Posterior vena cava (tissue), 2 donors: ENCODE results near the gene CELSR1. TPM values are rescaled to one million over a fixed set of nuclear protein-coding genes. Genes with fewer than 3 reads are reported as not detected.
"Not testable (repeated sequence)": the region's sequence is repeated elsewhere in the genome, so short reads cannot be mapped to it uniquely, and the experiment has no call there.

ENCODE experiments used
- DNase-seq: peaks from one replicate; pipeline ENCODE4 v3.0.0-alpha.2; 2020; ENCODE audit warnings: low spot score
- intact Hi-C, 2 donors: fragments of 100-400 bp; cut with DNase I; formaldehyde crosslinking; loops; one replicate each; pipeline versions ENCODE4 v1.14.1 to v1.14.2; 2022 to 2023
- total RNA-seq, 2 donors: library from RNA; stranded (reverse); fragmentation: NEBNext Ultra II Directional; extraction: Animal tissue kit (Norgen Biotek cat#: 25700); gene quantifications; one replicate each; pipeline ENCODE4 v1.2.1, GENCODE V29; 2021
- donor health status: DM: yes; HTN: yes; CAD: no.
- donor health status: DM: yes; HTN: yes; CAD: no.

Gene CELSR1
- total RNA-seq, 2 donors from 2014 or later = 2.6 to 2.8 TPM

DNA sequence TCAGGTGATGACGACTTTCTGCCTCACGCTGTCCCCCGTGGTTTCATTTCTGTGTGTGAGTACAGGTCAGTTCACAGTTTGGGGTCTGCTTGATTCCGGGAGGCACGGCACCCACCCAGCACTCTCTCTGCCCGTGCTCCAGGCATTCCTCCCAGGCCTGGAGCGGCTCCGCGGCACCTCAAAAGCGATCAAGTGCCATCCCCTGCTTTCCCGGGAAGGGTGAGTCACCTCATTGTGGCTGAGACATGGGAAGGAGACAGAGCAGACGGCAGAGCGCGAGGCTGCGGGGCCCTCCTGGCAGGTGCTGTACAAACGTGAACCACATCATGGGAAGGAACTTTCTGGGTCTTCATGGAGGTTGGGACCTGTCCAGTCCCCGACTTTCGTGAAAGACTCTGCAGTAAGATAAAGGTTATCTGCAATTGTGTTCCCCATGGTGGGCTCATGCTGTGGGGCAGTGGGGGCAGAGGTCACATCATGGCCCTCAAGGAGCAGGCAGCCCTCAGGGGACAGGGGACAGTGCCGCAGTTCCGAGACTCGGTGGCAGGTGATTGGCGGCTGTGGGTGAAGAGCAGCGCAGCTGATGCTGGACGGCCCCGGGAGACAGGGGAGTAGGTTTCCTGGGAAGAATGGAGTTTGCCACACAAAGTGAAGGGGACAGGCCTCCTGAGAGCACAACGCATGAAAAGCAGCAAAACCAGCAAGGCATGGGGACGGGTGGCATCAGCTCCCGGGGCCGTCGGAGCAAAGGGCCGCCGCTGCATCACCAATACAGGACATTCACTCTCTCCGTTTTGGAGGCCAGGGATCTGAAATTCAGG lies 65.3 kb downstream of the CELSR1 start:
- intact Hi-C loops = no loop called here
- DNase-seq = no peak

DNA sequence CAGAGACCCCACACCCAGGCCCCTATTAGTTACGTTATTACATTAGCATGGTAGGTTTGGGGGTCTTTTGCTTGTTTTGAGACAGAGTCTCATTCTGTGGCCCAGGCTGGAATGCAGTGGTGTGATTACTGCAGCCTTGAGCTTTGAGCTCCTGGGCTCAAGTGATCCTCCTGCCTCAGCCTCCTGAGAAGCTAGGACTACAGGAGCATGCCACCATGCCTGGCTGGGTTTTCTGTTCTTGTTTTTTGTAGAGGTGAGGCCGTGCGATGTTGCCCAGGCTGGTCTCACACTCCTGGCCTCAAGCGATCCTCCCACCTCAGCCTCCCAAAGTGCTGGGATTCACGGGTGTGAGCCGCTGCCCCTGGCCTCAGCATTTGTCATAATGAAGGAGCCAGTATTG lies 66.1 kb downstream of the CELSR1 start:
- intact Hi-C loops = not testable (repeated sequence)

DNA sequence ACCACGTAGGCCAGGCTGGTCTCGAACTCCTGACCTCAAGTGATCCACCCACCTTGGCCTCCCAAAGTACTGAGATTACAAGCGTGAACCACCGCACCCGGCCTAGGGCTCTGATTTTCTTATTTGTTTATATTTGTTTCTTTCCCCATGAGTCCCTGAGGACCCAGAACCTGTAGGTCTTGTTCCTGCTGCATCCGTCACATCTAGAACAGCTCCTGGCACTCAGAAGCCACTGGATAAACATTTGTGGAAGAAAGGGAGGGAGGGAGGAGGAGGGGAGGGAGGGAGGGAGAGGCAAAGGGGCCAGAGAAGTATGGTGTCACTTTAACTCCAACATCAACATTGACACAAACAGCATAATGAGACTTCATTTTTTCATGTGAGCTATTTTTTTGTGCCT lies 67.7 kb downstream of the CELSR1 start:
- intact Hi-C loops = no loop called here
- no peak for DNase-seq

More for the DNA sequence above, 66.1 kb downstream of the CELSR1 start:
- not testable (repeated sequence) for DNase-seq

DNA sequence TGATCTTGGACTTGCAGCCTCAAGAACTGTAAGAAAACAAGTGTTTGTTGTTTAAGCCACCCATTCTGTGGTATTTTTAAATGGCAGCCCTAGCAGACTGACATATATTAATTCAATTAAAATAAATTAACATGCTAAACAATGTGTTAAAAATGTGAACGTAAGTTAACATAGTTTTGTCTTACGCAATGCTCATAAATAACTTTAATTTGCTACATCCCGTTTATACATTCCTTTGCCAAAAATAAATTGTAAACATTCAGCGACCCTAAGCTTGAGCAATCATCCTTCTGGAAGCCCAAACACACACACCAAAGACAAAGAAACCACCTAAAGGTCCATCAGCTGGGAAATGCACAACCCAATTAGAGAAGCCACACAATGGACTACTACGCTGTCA lies 70.4 kb downstream of the CELSR1 start:
- intact Hi-C loops = no loop called here
- no peak for DNase-seq

DNA sequence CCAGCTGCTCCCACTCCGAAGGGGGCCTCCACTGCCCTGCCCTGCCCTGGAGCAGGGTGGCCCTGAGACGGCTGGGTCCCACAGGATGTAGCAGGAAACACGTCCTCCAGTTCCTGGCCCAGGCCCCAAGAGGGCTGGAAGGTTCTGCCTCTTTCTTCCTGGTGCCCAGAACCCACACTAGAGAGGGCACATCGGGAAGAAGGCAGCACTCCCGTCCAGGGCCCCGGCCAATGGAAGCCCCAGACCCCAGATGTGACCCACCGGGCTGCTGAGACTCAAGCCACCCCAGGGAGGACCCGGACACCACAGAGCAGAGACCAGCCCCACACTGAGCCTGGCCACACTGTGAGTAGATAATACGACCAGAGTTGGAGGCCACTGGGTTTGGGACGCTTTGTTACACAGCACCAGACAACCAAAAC lies 71.2 kb downstream of the CELSR1 start:
- DNase-seq = no peak
- intact Hi-C loops = no loop called here

DNA sequence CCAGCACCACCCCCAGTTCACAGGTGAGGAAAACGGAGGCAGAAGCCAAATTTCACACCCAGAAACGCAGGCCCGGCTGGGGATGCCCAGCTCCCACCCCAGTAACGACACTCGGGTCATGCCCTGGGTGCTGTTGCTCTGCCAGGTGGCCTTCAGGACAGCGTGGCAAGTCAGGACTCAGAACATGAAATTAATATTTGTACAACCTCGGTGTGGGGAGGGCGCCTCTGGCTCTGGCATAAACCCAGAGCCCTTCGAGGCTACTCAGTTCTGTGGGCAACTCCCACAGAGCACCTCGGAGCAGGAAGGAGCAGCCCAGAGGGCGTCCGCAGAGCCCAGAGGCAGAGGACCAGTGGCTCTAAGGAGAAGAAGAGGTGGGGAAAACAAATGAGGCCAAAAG lies 71.6 kb downstream of the CELSR1 start:
- DNase-seq = no peak
- intact Hi-C loops = no loop called here

DNA sequence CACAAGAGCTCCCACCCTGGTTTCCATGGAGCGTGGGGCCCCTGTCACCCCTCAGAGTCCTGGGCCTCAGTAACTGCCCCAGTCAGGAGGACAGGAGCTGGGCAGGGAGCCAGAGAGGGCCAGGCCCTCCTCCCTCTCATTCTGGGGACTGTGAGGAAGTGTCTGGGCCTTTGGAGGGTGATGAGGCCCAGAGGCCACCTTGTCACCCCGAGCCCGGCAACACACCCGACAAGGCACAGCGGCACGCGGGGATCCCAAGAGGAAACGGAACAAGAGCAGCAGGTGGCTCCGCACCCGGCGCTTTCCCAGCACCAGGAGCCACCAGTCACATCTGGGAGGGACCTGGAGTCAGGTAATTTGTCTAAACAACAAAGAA lies 72.1 kb downstream of the CELSR1 start:
- intact Hi-C loops = no loop called here
- DNase-seq = no peak

DNA sequence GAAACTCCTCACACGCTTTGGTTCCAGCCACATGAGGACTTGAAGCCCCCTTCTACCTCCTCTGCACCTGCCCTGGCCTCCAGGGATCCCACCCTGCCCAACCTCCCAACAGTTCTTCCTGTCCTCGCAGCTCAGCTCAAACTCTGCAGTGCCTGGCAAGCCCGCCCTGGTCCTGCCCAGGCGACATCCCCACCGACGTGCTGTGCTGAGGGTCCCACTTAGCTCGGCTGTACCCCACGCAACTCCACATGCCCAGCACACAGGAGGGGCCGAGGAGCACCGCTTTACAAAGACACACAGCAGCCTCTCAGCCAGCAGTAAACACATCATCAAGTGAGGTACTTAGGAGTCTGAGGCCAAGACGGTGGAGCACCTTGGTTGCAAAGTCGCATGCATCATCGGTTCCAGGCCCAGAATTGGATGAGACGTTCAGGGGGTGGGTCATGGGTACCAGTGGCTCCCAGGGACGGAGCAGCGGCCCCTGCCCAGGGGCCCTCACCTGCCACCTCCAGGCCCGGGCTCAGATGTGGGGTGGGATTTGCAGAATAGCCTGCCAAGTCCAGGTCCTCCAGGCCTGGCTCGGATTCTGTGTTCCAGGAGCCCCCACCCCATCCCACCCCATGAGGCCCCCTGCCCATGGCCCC lies 72.6 kb downstream of the CELSR1 start:
- no peak for DNase-seq
- intact Hi-C loops = no loop called here

DNA sequence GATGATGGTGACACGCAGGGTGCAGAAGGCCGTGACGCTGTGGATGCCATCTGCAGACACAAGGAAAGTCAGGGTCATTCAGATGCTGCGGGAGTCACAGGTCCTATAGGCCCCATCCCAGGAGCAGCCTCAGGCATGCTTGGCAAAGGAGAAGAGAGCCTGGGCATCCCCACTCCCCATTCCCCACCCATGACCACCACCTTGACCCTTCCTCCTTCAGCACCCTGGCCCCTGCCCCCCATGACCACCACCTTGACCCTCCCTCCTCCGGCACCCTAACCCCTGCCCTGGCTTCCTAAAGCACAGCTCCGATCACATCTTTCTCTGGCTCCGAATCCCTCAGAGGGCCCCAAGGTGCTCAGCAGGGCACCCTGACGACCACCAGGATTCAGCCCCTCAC lies 73.1 kb downstream of the CELSR1 start:
- DNase-seq = no peak
- intact Hi-C loops = no loop called here

DNA sequence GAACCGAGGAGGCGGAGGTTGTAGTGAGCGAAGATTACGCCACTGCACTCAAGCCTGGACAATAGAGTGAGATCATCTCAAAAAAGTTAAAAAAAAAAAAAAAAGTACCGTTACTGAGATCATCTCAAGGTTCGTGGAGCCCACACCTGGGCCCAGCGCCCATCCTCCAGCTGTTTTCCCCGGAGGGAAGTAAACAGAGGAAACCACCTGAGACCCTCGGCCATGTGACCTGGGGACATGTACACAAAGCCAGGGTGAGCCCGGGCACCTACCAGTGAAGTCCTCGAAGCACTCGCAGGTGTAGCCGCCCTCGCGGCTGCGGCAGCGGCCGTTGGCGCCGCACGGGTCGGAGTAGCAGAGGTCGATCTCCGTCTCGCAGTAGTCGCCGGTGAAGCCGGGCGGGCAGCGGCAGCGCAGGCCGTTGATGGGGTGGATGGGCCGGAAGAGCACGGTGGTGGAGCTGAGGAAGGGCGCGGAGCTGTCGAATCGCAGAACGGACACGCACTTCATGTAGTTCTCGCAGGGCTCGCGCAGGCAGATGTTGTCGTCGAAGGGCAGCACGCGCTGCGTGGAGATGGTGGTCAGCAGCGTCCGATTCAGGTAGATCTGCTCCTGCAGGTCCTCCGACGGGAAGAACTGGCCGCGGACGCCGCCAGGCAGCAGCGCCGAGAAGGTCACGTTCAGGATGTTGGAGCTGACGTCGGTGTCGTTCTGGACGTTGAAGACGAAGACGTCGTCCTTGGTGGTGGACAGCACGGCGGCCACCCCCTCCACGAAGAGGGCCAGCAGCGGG lies 73.8 kb downstream of the CELSR1 start:
- no peak for DNase-seq
- intact Hi-C loops = no loop called here

DNA sequence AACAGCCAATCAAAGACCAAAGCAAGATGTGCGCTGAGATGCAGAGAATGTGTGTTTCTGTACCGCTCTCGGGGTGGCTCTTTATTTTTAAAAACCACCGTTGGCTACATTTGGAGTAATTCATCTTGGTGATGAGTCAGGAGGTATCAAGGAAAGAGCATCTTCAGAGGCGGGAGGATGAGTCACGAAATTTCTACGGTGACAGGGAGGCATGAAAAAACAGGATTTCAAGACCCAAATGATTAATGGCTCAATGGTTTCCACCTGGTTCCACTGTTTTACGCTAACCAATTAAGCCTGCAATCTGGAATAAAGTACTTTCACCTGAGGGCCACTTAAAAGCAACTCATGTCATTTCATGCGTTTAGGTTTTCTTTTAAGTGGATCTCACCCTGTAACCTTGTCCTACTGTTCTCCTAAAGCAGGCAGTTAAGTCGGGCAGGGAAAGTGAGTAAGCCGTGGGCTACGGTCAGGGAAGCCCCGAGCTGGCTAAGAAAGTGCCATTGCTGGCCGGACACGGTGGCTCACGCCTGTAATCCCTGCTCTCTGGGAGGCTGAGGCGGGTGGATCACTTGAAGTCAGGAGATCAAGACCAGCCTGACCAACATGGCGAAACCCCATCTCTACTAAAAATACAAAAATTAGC lies 74.6 kb downstream of the CELSR1 start:
- intact Hi-C loops = no loop called here
- DNase-seq = no peak

DNA sequence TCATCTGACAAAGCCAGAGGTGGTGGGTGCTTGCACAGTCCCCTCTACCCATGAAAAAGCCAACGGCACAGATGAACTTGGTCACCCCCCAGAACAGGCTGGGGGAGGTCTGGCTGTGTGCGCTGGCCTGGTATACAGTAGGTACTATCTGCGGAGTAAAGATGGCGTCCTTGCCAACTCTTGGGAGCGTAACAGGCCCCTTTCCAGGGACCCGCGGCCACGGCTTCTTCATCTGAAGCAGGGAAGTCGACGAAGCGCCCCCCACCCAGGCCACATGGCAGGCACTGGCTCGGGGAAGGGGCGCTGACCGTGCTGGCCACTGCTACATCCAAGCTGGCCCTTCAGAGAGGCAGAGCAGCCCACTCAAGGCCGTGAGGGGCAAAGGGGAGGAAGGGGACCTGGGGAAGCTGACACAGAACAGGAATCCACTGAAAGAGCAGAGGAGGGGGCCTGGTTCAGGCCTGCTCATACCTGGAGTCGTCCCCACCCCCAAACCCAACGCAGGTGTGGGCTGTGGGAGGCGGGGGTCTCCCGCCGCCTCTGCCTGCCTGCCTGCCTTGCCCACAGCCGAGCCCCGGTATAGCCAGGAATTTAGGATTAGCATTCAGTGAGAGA lies 75.7 kb downstream of the CELSR1 start:
- intact Hi-C loops = no loop called here
- DNase-seq = no peak

DNA sequence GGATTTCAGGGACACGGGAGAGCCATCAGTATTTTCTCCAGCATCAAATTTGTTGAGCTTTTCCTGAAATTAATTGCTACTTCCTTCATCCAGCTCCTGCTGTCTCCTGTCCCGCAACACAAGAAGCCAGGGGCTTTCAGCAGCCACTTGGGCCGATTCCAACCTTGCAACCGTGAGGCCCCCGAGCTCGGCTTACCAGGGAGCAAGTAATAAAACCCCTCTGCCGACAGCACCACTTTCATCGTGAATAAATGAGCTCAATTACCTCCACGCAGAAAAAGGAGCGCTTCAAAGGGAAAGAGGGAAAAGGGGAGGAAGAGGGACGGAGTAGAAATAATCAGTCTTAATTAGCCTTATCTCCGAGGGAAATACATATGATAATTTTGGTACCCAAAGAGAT lies 76.6 kb downstream of the CELSR1 start:
- DNase-seq = no peak
- intact Hi-C loops = no loop called here

DNA sequence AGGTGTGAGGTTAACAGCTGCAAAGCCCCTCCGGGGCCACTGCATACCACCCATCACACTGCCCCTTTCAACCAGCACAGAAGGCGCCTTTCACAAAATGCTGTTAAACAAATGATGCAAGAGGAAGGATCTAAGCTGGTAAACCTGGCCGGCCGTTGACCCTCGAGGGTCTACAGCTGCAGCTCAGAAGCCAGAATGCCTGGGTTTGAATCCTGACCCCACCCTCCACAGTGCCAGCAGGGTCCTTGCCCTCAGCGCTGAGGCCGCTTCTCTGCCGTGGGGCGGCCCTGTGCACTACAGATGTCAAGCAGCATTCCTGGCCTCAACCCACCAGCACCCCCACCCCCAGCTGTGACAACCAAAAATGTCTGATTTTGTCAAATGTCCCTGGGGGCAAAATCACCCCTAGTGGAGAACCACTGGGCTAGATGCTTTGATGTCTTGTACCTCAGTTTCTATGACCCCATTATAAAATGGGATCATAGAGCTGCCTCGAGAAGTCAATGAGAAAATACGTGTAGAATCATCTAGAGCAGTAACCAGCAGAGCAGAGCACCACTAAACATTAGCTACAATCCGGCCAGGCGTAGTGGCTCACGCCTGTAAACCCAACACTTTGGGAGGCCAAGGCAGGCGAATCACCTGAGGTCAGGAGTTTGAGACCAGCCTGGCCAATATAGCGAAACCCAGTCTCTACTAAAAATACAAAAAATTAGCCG lies 77.9 kb downstream of the CELSR1 start:
- DNase-seq = no peak
- intact Hi-C loops = no loop called here

DNA sequence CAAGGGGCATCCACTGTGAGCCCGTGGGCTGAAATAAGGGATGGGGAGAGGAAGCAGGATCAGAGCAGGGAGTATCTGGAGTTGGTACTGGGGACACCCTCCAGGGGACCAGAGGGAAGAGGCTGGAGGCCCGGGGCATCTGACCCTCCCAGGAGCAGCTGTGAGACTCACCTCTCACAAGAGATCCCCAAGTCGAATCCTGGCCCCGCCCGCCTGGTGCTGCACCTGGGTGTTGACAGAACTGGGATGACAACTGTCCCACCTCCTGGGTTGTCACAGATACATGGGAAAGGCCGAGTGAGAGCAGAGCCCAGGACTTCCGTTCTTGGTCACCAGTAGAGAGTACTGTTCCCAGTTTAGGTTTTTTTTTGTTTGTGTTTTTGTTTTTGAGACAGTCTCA lies 78.9 kb downstream of the CELSR1 start:
- intact Hi-C loops = no loop called here
- no peak for DNase-seq

DNA sequence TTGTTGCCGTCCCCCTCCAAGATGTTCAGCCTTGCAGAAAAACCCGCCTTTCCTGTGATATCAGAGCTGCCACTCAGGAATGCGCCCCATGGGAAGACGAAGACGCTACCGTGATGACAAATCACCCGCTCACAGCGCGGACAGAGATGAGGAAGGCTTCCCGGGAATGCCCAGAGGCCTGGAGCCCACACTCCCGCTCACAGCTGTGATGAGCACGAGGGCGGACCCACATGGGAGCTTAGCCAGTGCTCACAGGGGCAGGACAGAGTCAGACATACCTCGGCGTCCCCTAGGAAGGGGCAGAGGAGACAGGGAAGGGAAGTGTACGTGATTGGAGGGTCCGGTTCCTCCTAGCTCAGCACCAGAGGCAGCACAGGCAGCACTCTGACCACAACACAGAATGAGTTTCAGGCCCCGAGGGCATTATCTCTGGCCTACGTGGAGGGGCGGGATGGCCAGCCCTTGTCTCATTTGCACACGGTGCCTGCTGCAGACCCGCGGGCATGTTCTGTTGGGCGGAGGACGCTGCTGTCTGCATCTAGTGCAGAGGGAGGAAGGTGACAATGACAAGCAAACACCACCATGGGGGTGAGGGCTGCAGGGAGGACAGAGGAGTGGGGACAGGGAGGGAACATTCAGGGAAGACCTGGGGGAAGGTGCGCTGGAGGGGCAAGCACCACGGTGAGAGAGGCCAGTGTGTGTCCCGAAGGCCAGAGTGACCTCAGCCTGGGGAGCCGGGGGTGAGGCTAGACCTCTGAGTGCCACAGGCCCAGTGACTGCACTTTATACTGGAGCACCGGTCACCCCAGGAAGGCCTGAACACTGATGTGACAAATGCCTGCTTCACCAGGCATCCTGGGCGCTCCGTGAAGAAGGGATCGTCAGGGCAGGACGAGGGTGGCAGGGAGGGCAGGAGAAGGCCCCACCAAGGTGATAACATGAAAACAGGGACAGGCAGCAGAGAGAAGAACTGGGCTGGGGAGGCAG lies 79.6 kb downstream of the CELSR1 start:
- intact Hi-C loops = no loop called here
- no peak for DNase-seq

DNA sequence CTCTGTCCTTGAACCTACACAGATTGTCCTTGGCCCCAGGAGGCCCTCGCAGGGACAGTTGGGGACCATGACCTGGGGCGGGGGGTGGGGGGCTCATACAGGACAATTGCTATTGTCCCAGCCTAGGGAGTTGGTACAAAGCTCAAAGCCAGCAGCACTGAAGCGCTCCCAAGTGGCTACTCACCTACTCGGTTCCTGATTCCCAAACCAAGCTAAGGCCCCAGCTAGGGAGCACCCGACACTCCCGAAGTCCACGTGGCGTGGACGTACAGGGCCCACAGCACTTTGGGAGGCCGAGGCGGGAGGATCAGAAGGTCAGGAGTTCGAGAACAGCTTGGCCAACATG lies 80.6 kb downstream of the CELSR1 start:
- no peak for DNase-seq
- intact Hi-C loops = no loop called here

DNA sequence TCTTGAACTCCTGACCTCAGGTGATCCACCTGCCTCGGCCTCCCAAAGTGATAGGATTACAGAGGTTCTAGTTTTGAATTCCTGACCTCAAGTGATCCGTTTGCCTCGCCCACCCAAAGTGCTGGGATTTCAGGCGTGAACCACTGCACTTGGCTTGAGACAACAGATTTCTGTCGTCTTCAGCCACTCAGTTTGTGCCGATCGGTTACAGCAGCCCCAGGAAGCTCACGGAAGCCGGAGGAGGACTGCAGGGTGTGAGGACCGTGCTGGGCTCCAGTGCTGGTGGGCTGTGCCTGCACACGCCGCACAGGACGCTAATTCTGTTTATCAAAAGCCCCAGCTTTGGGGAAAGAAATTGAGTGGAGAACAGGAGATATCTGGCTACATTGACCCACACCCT lies 82.0 kb downstream of the CELSR1 start:
- intact Hi-C loops = no loop called here

More for the DNA sequence above, 82.0 kb downstream of the CELSR1 start:
- no peak for DNase-seq
